Hepatocyte (in vitro differentiated cells): ENCODE data around the gene COL13A1. TPM values are rescaled to one million over a fixed set of nuclear protein-coding genes. Genes with fewer than 3 reads are reported as not detected.

Experiments
- DNase-seq: peaks from one replicate; pipeline ENCODE4 v3.0.0-alpha.2; 2016; ENCODE audit warnings: low spot score
- H2AFZ ChIP-seq: fragments of 200-600 bp; sonication (generic); 2 replicates; pipeline ENCODE4 v1.6.0; 2016; ENCODE audit warnings: antibody characterized with exemption, mild to moderate bottlenecking
- H3K27ac ChIP-seq: fragments of 200-600 bp; sonication (generic); 2 replicates; pipeline ENCODE4 v1.5.1; 2016; ENCODE audit warnings: mild to moderate bottlenecking
- H3K27me3 ChIP-seq: fragments of 200-600 bp; sonication (generic); 2 replicates; pipeline ENCODE4 v1.6.1; 2016
- H3K36me3 ChIP-seq: fragments of 200-600 bp; sonication (generic); replicated peaks from 2 replicates; pipeline ENCODE4 v1.5.1; 2016; ENCODE audit warnings: low read depth; ENCODE audit not compliant: insufficient read depth
- H3K4me1 ChIP-seq: fragments of 200-600 bp; sonication (generic); 2 replicates; pipeline ENCODE4 v1.5.1; 2016; ENCODE audit warnings: mild to moderate bottlenecking, moderate library complexity; ENCODE audit not compliant: insufficient read depth
- H3K4me2 ChIP-seq: fragments of 200-600 bp; sonication (generic); 2 replicates; pipeline ENCODE4 v1.6.0; 2016
- H3K4me3 ChIP-seq: fragments of 200-600 bp; sonication (generic); 2 replicates; pipeline ENCODE4 v1.5.1; 2016; ENCODE audit warnings: mild to moderate bottlenecking
- H3K79me2 ChIP-seq: fragments of 200-600 bp; sonication (generic); 2 replicates; pipeline ENCODE4 v1.6.0; 2017; ENCODE audit warnings: mild to moderate bottlenecking
- H3K9me2 ChIP-seq: fragments of 200-600 bp; sonication (generic); replicated peaks from 2 replicates; pipeline ENCODE4 v1.6.0; 2017; ENCODE audit warnings: mild to moderate bottlenecking; ENCODE audit not compliant: insufficient read depth
- H3K9me3 ChIP-seq: fragments of 200-600 bp; sonication (generic); 2 replicates; pipeline ENCODE4 v1.5.1; 2016; ENCODE audit warnings: low read depth, mild to moderate bottlenecking
- H4K20me1 ChIP-seq: fragments of 200-600 bp; sonication (generic); 2 replicates; pipeline ENCODE4 v1.6.0; 2016; ENCODE audit warnings: mild to moderate bottlenecking; ENCODE audit not compliant: insufficient read depth, poor library complexity, severe bottlenecking
- CTCF ChIP-seq: fragments of 200-600 bp; sonication (generic); IDR thresholded peaks from 2 replicates; pipeline ENCODE4 v1.5.1; 2016; ENCODE audit warnings: antibody characterized with exemption, mild to moderate bottlenecking; ENCODE audit not compliant: poor library complexity
- EZH2 ChIP-seq: fragments of 200-600 bp; sonication (generic); IDR thresholded peaks from 2 replicates; pipeline ENCODE4 v1.6.1; 2016; ENCODE audit warnings: antibody characterized with exemption, mild to moderate bottlenecking, borderline replicate concordance
- EZH2phosphoT487 ChIP-seq: fragments of 200-600 bp; sonication (generic); IDR thresholded peaks from one replicate; pipeline ENCODE4 v1.6.1; 2018; ENCODE audit warnings: antibody characterized with exemption, mild to moderate bottlenecking, low read depth, moderate library complexity; ENCODE audit not compliant: unreplicated experiment, severe bottlenecking
- WGBS: methylation state at CpG from one replicate; pipeline ENCODE4 v1.1.6; 2016; ENCODE audit warnings: low lambda C conversion rate; ENCODE audit errors: missing lambda C conversion rate; 5-methylcytosine and 5-hydroxymethylcytosine counted together
- polyA plus RNA-seq: library from polyadenylated mRNA; unstranded; fragments of >200 nt; fragmentation: Nextera tagmentation; extraction: Ambion mirVana; gene quantifications from 2 replicates; pipeline ENCODE4 v1.2.1, GENCODE V29; 2016
- total RNA-seq: library from RNA; depleted of rRNA; stranded (reverse); fragments of >200 nt; gene quantifications from 2 replicates; pipeline ENCODE4 v1.2.3, GENCODE V29; 2014

COL13A1 gene
- total and polyA plus RNA-seq, 2 experiments from 2014 or later, result 4.5 to 8.5 TPM

GRCh38 chr10:69968830-69969229, 167.1 kb downstream of the COL13A1 start:
- no peaks in the 10 kb centered on the region for H4K20me1 ChIP-seq
- DNase-seq, result peak; percentile 48
- no peak overlapping the region for H3K4me3 ChIP-seq
- no peaks in the 10 kb centered on the region for H3K9me3 ChIP-seq
- H3K9me2 ChIP-seq, result no peaks in the 10 kb centered on the region
- H2AFZ ChIP-seq, result no peak overlapping the region
- no peak overlapping the region for H3K27ac ChIP-seq
- no peaks in the 10 kb centered on the region for H3K36me3 ChIP-seq
- no peaks in the 10 kb centered on the region for H3K79me2 ChIP-seq
- H3K4me1 ChIP-seq, result peaks cover 6% of the 10 kb centered on the region
- H3K4me2 ChIP-seq, result no peak overlapping the region
- 44% methylated on average over 3 of the region's 3 CpGs for WGBS
- peaks cover 6% of the 10 kb centered on the region for H3K27me3 ChIP-seq
- TF ChIP-seq CTCF (peak; percentile 56), EZH2 (no peak)

- H3K4me2 ChIP-seq, result no peak overlapping the region
- peaks cover 6% of the 10 kb centered on the region for H3K27me3 ChIP-seq
- H3K27ac ChIP-seq, result no peak overlapping the region
- no peaks in the 10 kb centered on the region for H3K9me3 ChIP-seq
- H3K79me2 ChIP-seq, result no peaks in the 10 kb centered on the region
- no peak overlapping the region for H2AFZ ChIP-seq
- 95% methylated on average over 3 of the region's 3 CpGs for WGBS
- DNase-seq, result no peak
- H4K20me1 ChIP-seq, result no peaks in the 10 kb centered on the region
- H3K9me2 ChIP-seq, result no peaks in the 10 kb centered on the region
- H3K36me3 ChIP-seq, result no peaks in the 10 kb centered on the region
- peaks cover 8% of the 10 kb centered on the region for H3K4me1 ChIP-seq
- TF ChIP-seq EZH2 (no peak), EZH2phosphoT487 (no peak), CTCF (no peak)
- H3K4me3 ChIP-seq, result no peak overlapping the region
Observed at GRCh38 chr10:69969977-69970376, 168.3 kb downstream of the COL13A1 start.

- no peak overlapping the region for H3K4me2 ChIP-seq
- TF ChIP-seq EZH2 (no peak), EZH2phosphoT487 (no peak), CTCF (no peak)
- WGBS, result 83% methylated on average over 3 of the region's 3 CpGs
Observed at GRCh38 chr10:69972981-69973397, 171.3 kb downstream of the COL13A1 start.

GRCh38 chr10:69973678-69974077, 172.0 kb downstream of the COL13A1 start:
- H3K9me3 ChIP-seq, result no peaks in the 10 kb centered on the region
- no peak for DNase-seq
- no peak overlapping the region for H2AFZ ChIP-seq
- no peaks in the 10 kb centered on the region for H3K36me3 ChIP-seq
- H4K20me1 ChIP-seq, result no peaks in the 10 kb centered on the region
- TF ChIP-seq EZH2 (no peak), EZH2phosphoT487 (no peak)
- peak overlapping the region; percentile 4 for H3K27ac ChIP-seq
- no peaks in the 10 kb centered on the region for H3K9me2 ChIP-seq
- no peak overlapping the region for H3K4me3 ChIP-seq
- H3K4me2 ChIP-seq, result no peak overlapping the region
- H3K79me2 ChIP-seq, result no peaks in the 10 kb centered on the region
- peaks cover 6% of the 10 kb centered on the region for H3K27me3 ChIP-seq
- peaks cover 14% of the 10 kb centered on the region for H3K4me1 ChIP-seq

More at GRCh38 chr10:69972981-69973397, 171.3 kb downstream of the COL13A1 start:
- H3K36me3 ChIP-seq, result no peaks in the 10 kb centered on the region
- peak overlapping the region; percentile 4 for H3K27ac ChIP-seq
- no peaks in the 10 kb centered on the region for H3K9me2 ChIP-seq
- H3K79me2 ChIP-seq, result no peaks in the 10 kb centered on the region
- no peak overlapping the region for H2AFZ ChIP-seq
- H4K20me1 ChIP-seq, result no peaks in the 10 kb centered on the region
- peaks cover 6% of the 10 kb centered on the region for H3K27me3 ChIP-seq
- no peaks in the 10 kb centered on the region for H3K9me3 ChIP-seq
- H3K4me3 ChIP-seq, result no peak overlapping the region
- no peak for DNase-seq
- peaks cover 14% of the 10 kb centered on the region for H3K4me1 ChIP-seq
